Neural cell (in vitro differentiated cells): ENCODE results near the gene CALR. TPM values are rescaled to one million over a fixed set of nuclear protein-coding genes. Genes with fewer than 3 reads are reported as not detected.
A peak's percentile ranks its signal among the peaks of the same experiment; 100 is the strongest.

Experiments used
- H2AFZ ChIP-seq: fragments of 200-600, 300-800 bp; sonication (generic), shearing (Covaris generic); 2 replicates; pipeline ENCODE4 v1.6.0; 2014; ENCODE audit warnings: low read depth, mild to moderate bottlenecking, antibody characterized with exemption, low read length, moderate library complexity
- H3F3A ChIP-seq: fragments of 200-600 bp; shearing (Covaris generic); 2 replicates; pipeline ENCODE4 v1.6.1; 2016; ENCODE audit warnings: mild to moderate bottlenecking, moderate library complexity, mixed read lengths, antibody characterized with exemption, low read length; ENCODE audit not compliant: insufficient read depth, poor library complexity, severe bottlenecking
- H3K27ac ChIP-seq: fragments of 200-600, 300-800 bp; sonication (generic), shearing (Covaris generic); 2 replicates; pipeline ENCODE4 v1.5.1; 2014; ENCODE audit warnings: mild to moderate bottlenecking, low read length, moderate library complexity
- H3K27me3 ChIP-seq: fragments of 300-800, 200-600 bp; sonication (generic), shearing (Covaris generic); 2 replicates; pipeline ENCODE4 v1.6.0; 2014; ENCODE audit warnings: mild to moderate bottlenecking, low read depth, low read length, moderate library complexity; ENCODE audit not compliant: insufficient read depth
- H3K36me3 ChIP-seq: fragments of 300-800, 200-600 bp; sonication (generic), shearing (Covaris generic); 2 replicates; pipeline ENCODE4 v1.5.1; 2014; ENCODE audit warnings: mild to moderate bottlenecking, antibody characterized with exemption, low read length, moderate library complexity; ENCODE audit not compliant: insufficient read depth
- H3K4me2 ChIP-seq: fragments of 300-800, 200-600 bp; sonication (generic), shearing (Covaris generic); 2 replicates; pipeline ENCODE4 v1.6.0; 2014; ENCODE audit warnings: mild to moderate bottlenecking, low read length
- H3K4me3 ChIP-seq: fragments of 300-800, 200-600 bp; sonication (generic), shearing (Covaris generic); 2 replicates; pipeline ENCODE4 v1.5.1; 2014; ENCODE audit warnings: mild to moderate bottlenecking, low read length, moderate library complexity
- H3K79me2 ChIP-seq: fragments of 200-600 bp; shearing (Covaris generic); replicated peaks from 2 replicates; pipeline ENCODE4 v1.6.0; 2014; ENCODE audit warnings: mild to moderate bottlenecking, low read length, moderate library complexity; ENCODE audit not compliant: insufficient read depth
- H3K9ac ChIP-seq: fragments of 300-800, 200-600 bp; sonication (generic), shearing (Covaris generic); 2 replicates; pipeline ENCODE4 v1.6.1; 2016; ENCODE audit warnings: mild to moderate bottlenecking, low read length, mixed read lengths
- H3K9me2 ChIP-seq: fragments of 200-600 bp; shearing (Covaris generic); 2 replicates; pipeline ENCODE4 v1.6.1; 2016; ENCODE audit warnings: mild to moderate bottlenecking, low read length, mixed read lengths; ENCODE audit not compliant: insufficient read depth
- H3K9me3 ChIP-seq: fragments of 200-600, 300-800 bp; sonication (generic), shearing (Covaris generic); 2 replicates; pipeline ENCODE4 v1.6.1; 2016; ENCODE audit warnings: mild to moderate bottlenecking, mixed run types, low read length, moderate library complexity, mixed read lengths
- H4K20me1 ChIP-seq: fragments of 200-600 bp; shearing (Covaris generic); 2 replicates; pipeline ENCODE4 v1.6.1; 2016; ENCODE audit warnings: mild to moderate bottlenecking, mixed run types; ENCODE audit not compliant: insufficient read depth
- EP300 ChIP-seq: fragments of 450-650 bp; conservative IDR thresholded peaks from 2 replicates; pipeline ENCODE4 v1.6.1; 2014; ENCODE audit warnings: antibody characterized with exemption, mild to moderate bottlenecking, moderate library complexity; ENCODE audit not compliant: poor library complexity, severe bottlenecking
- EZH2 ChIP-seq: fragments of 200-600, 300-800 bp; shearing (Covaris generic), sonication (generic); IDR thresholded peaks from 2 replicates; pipeline ENCODE4 v1.6.1; 2014; ENCODE audit warnings: antibody characterized with exemption, low read length, borderline replicate concordance, mild to moderate bottlenecking; ENCODE audit not compliant: insufficient read depth, poor library complexity, severe bottlenecking
- MXI1 ChIP-seq: fragments of 450-650 bp; conservative IDR thresholded peaks from 2 replicates; pipeline ENCODE4 v1.6.1; 2014; ENCODE audit warnings: antibody characterized with exemption, mild to moderate bottlenecking; ENCODE audit not compliant: poor library complexity, severe bottlenecking
- POLR2AphosphoS5 ChIP-seq: IDR thresholded peaks from 2 replicates; pipeline ENCODE4 v1.6.1; 2012
- RAD21 ChIP-seq: fragments of 450-650 bp; conservative IDR thresholded peaks from 2 replicates; pipeline ENCODE4 v1.6.1; 2014; ENCODE audit warnings: antibody characterized with exemption, mild to moderate bottlenecking, moderate library complexity
- SMC3 ChIP-seq: fragments of 450-650 bp; conservative IDR thresholded peaks from 2 replicates; pipeline ENCODE4 v1.6.1; 2014; ENCODE audit warnings: antibody characterized with exemption, mild to moderate bottlenecking, moderate library complexity; ENCODE audit not compliant: poor library complexity
- TAF1 ChIP-seq: IDR thresholded peaks from 2 replicates; pipeline ENCODE4 v1.6.1; 2012; ENCODE audit warnings: low read depth
- polyA plus RNA-seq: library from polyadenylated mRNA; depleted of rRNA; stranded (reverse); fragments of >200 nt; gene quantifications from 2 replicates; pipeline ENCODE4 v1.2.3, GENCODE V29; 2014
- TF ChIP-seq, protein P1 (sequence below): IDR thresholded peaks from 2 replicates; pipeline ENCODE4 v1.6.1; 2012; ENCODE audit warnings: borderline replicate concordance
- TF ChIP-seq, protein P2 (sequence below): fragments of 450-650 bp; IDR thresholded peaks from 2 replicates; pipeline ENCODE4 v1.5.1; 2014; ENCODE audit warnings: antibody characterized with exemption, mild to moderate bottlenecking, moderate library complexity; ENCODE audit not compliant: poor library complexity, severe bottlenecking

CALR gene
- polyA plus RNA-seq, 1 donor from 2014 or later, result 242 TPM

DNA sequence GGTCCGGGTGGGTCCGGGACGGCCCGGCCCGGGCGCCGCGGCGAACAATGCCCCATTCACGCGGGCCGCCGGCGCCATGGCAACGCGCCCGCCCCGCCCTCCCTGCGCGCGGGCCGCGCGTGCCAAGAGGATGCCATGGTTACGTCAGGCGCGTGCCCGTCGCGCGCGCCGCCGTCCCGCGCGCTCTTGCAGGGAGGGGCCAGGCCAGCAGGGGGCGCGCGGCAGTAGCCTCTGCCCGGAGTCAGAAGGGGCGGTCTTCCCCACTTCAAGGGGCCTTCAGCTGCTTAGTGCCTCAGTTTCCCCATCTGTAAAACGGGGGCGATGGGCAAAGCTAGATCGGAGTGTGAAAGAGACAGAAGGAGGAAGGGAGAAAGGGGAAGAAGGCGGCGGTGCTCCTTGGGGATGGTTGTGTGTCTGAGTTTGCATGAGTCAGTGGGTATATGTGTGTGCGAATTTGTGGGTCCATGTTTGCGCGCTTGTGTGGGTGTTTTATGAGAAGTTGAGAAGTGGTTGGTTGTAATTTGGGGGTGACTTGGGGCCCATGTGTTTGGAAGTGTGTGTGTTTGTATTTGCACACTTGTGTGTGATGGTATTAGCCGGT lies 45.2 kb downstream of the CALR start:
- no peaks in the 10 kb centered on the region for H3K36me3 ChIP-seq
- no peak overlapping the region for H3K4me2 ChIP-seq
- H3K79me2 ChIP-seq, result no peaks in the 10 kb centered on the region
- no peaks in the 10 kb centered on the region for H3K9me3 ChIP-seq
- TF ChIP-seq TAF1, result no peak
- peak; percentile 72 for TF ChIP-seq SMC3
- no peak for TF ChIP-seq EP300
- TF ChIP-seq, protein P1, sequence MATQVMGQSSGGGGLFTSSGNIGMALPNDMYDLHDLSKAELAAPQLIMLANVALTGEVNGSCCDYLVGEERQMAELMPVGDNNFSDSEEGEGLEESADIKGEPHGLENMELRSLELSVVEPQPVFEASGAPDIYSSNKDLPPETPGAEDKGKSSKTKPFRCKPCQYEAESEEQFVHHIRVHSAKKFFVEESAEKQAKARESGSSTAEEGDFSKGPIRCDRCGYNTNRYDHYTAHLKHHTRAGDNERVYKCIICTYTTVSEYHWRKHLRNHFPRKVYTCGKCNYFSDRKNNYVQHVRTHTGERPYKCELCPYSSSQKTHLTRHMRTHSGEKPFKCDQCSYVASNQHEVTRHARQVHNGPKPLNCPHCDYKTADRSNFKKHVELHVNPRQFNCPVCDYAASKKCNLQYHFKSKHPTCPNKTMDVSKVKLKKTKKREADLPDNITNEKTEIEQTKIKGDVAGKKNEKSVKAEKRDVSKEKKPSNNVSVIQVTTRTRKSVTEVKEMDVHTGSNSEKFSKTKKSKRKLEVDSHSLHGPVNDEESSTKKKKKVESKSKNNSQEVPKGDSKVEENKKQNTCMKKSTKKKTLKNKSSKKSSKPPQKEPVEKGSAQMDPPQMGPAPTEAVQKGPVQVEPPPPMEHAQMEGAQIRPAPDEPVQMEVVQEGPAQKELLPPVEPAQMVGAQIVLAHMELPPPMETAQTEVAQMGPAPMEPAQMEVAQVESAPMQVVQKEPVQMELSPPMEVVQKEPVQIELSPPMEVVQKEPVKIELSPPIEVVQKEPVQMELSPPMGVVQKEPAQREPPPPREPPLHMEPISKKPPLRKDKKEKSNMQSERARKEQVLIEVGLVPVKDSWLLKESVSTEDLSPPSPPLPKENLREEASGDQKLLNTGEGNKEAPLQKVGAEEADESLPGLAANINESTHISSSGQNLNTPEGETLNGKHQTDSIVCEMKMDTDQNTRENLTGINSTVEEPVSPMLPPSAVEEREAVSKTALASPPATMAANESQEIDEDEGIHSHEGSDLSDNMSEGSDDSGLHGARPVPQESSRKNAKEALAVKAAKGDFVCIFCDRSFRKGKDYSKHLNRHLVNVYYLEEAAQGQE, result no peak
- TF ChIP-seq POLR2AphosphoS5, result no peak
- no peak for TF ChIP-seq MXI1
- no peak for TF ChIP-seq EZH2
- peak; percentile 54 for TF ChIP-seq RAD21
- TF ChIP-seq, protein P2, sequence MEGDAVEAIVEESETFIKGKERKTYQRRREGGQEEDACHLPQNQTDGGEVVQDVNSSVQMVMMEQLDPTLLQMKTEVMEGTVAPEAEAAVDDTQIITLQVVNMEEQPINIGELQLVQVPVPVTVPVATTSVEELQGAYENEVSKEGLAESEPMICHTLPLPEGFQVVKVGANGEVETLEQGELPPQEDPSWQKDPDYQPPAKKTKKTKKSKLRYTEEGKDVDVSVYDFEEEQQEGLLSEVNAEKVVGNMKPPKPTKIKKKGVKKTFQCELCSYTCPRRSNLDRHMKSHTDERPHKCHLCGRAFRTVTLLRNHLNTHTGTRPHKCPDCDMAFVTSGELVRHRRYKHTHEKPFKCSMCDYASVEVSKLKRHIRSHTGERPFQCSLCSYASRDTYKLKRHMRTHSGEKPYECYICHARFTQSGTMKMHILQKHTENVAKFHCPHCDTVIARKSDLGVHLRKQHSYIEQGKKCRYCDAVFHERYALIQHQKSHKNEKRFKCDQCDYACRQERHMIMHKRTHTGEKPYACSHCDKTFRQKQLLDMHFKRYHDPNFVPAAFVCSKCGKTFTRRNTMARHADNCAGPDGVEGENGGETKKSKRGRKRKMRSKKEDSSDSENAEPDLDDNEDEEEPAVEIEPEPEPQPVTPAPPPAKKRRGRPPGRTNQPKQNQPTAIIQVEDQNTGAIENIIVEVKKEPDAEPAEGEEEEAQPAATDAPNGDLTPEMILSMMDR, result peak; percentile 73
- peaks cover 11% of the 10 kb centered on the region for H3K27me3 ChIP-seq
- no peaks in the 10 kb centered on the region for H3K9me2 ChIP-seq
- H2AFZ ChIP-seq, result peak overlapping the region; percentile 60
- H3F3A ChIP-seq, result no peaks in the 10 kb centered on the region
- peak overlapping the region; percentile 51 for H3K4me3 ChIP-seq
- peak overlapping the region; percentile 48 for H3K9ac ChIP-seq
- no peak overlapping the region for H3K27ac ChIP-seq
- no peaks in the 10 kb centered on the region for H4K20me1 ChIP-seq

DNA sequence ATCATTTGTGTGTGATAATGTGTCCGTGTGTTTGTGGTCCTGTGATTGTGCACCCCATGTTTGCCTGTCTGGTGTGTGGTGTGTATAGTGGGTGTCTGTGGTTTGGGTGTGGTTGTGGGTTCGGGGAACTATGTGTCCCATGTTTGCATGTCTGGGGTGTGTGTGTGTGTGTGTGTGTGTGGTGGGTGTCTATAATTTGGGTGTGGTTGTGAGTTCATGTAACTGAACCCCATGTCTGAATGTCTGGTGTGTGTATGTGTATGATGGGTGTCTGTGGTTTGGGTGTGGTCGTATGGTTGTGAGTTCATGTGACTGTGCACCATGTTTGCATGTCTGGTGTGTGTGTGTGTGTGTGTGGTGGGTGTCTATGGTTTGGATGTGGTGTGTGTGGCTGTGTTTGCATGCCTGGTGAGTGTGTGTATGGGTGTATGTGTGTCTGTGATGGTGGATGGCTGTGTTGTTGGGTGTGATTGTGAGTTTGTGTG lies 45.8 kb downstream of the CALR start:
- no peaks in the 10 kb centered on the region for H3F3A ChIP-seq
- H3K9me2 ChIP-seq, result no peaks in the 10 kb centered on the region
- H4K20me1 ChIP-seq, result no peaks in the 10 kb centered on the region
- no peak overlapping the region for H2AFZ ChIP-seq
- H3K27me3 ChIP-seq, result peaks cover 11% of the 10 kb centered on the region
- no peak for TF ChIP-seq SMC3
- TF ChIP-seq TAF1, result no peak
- TF ChIP-seq, protein P1, result no peak
- TF ChIP-seq EZH2, result no peak
- TF ChIP-seq EP300, result no peak
- no peak for TF ChIP-seq MXI1
- TF ChIP-seq POLR2AphosphoS5, result no peak
- H3K79me2 ChIP-seq, result no peaks in the 10 kb centered on the region
- H3K4me2 ChIP-seq, result no peak overlapping the region
- H3K4me3 ChIP-seq, result no peak overlapping the region
- no peaks in the 10 kb centered on the region for H3K9me3 ChIP-seq
- H3K27ac ChIP-seq, result no peak overlapping the region
- no peak overlapping the region for H3K9ac ChIP-seq
- no peaks in the 10 kb centered on the region for H3K36me3 ChIP-seq
